Activated effector memory CD4-positive, alpha-beta T cell treated with Interleukin-2 at 50 U/mL for 16 hours (primary cell): ENCODE measurements around the gene HS6ST2.
"Not testable (repeated sequence)": the region's sequence is repeated elsewhere in the genome, so short reads cannot be mapped to it uniquely, and the experiment has no call there.

ENCODE experiments used
- DNase-seq: peaks from one replicate; pipeline ENCODE4 v3.0.0-alpha.2; 2020

The HS6ST2 gene

DNA sequence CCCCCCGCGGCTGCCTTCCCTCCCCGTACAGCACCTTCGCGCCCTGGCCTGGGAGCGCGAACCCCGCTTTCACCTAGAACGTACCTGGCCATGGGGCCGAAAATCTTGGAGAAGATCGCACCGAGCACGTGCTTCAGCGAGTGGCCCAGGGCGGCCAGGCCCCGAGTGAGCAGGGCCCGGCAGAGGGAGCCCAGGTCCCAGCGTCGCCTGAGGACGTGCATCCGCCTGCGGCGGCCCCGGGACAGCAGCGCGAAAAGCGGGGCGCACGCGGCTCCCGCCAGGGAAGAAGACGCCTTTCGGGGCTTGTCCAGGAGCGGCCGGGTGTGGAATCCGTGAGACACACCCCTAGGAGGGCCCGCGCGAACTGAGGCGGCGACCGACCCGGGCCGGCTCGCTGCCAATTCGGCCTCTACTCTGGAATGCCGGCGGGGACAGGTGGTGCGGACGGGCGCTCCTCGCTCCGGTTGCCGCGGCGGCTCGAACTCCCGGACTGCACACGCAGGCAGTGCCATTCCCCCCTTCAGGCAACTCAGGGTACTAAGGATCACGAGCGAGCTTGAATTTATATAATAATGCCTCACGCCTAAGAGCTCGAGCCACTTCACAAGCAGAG, at the start of gene HS6ST2:
Gene HS6ST2, minus strand, starts transcription at position 539 of the 613 bp plus-strand sequence.
- no peak for DNase-seq

GRCh38 chrX:133007458-133007857, 49.0 kb upstream of the HS6ST2 start:
- DNase-seq, result no peak

- no peak for DNase-seq
Measured at GRCh38 chrX:133005616-133006015, 47.2 kb upstream of the HS6ST2 start.

DNA sequence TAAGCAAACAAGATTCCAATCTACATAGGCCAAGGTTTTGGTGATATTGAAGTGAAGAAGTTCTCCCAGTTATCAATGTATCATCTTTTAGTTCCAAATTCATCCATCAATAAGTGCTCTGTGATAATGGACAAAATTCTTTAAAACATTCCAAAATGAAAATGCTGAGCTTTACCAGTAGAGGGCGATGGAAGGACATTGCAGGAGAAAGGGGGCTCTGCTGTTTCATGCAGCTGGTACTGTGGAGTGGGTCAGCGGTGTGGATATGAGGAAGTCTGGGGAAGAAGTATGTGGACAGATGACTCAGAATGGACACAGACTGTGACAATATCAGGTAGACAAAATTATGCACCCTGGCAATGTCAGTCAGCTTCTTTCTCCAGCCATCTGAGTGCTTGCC, 46.6 kb upstream of the HS6ST2 start:
- no peak for DNase-seq

GRCh38 chrX:132999209-132999608, 40.8 kb upstream of the HS6ST2 start:
- DNase-seq, result no peak

DNA sequence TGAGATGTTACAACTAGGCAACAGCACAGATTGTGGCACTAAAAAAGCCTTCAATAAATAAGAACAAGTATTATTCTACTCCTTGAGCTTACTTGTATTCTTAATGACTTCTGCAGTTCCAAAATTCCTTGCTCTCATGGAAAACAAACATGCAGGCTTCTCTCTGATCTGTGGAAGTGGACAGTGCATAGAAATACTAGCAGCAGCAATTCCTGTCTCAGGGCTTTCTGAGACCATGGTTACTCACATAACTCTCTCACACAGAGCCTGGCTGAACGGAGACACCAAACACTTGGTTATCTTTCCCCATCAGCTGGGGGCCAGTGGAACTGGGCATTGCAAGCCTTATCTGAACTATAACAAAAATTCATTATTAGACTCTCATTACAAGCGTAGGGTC, 32.4 kb upstream of the HS6ST2 start:
- DNase-seq, result no peak

GRCh38 chrX:132986556-132986955, 28.1 kb upstream of the HS6ST2 start:
- no peak for DNase-seq

- no peak for DNase-seq
Measured at GRCh38 chrX:132984058-132984650, 25.7 kb upstream of the HS6ST2 start.

DNA sequence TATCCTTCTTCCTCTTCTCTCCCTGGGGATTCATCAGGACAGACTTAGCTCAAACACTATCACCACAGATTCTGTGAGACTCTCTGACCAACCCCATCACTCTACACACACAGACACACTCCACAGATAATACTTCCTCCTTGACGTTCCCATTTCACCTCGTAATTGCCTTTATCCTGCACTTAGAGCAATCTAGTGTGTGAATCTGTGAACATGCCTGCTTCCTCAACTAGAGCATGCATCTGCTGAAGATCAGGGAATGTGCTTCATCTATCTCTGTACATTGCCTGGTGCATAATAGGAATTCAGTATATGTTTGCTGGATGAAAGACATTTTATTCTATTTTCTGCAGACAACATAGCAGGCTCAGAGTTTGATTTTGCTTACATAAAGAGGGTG, 25.1 kb upstream of the HS6ST2 start:
- no peak for DNase-seq

DNA sequence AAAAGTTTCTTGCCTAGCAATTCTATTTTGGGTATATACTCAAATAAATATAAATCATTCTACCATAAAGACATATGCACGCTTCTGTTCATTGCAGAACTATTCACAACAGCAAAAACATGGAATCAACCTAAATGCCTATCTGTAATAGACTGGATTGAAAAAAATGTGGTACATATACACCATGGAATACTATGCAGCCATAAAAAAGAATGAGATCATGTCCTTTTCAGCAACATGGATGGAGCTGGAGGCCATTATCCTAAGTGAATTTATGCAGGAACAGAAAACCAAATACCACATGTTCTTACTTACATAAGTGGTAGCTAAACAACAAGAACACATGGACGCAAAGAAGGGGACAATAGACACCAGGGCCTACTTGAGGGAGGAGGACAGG, 21.6 kb upstream of the HS6ST2 start:
- DNase-seq, result not testable (repeated sequence)

DNA sequence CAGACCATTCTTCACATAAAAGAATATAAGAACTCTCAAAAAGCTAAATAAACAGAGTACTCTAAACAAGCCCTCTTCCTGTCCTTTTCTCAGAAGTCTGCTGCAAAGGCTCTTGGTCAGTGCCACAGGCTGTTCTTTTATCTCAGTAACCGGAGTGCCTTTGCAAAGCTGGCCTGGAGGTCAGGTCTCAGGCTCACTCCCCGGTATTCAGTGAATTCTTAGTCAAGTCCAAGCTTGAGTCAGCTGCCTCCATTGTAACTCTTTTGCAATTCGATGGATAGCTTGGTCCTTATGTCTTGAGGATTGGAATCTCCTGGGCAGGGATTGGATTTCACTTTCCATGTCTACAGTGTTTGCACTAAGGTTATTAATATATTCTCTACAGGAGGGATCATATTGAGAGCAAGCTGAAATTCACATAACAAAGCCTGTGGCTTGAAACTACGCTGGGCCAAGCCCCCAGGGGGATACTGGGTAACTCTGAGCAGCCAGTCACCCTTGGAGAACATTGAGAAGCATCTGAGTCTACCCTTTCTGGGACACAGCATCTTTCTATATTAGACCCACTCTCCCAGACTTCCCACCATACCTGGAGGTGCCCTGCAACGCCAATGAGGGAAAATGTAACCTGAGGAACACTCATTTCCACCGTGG, 10.0 kb upstream of the HS6ST2 start:
- DNase-seq, result no peak

- DNase-seq, result no peak
Measured at GRCh38 chrX:132967049-132967448, 8.6 kb upstream of the HS6ST2 start.

GRCh38 chrX:132965461-132965860, 7.0 kb upstream of the HS6ST2 start:
- no peak for DNase-seq

DNA sequence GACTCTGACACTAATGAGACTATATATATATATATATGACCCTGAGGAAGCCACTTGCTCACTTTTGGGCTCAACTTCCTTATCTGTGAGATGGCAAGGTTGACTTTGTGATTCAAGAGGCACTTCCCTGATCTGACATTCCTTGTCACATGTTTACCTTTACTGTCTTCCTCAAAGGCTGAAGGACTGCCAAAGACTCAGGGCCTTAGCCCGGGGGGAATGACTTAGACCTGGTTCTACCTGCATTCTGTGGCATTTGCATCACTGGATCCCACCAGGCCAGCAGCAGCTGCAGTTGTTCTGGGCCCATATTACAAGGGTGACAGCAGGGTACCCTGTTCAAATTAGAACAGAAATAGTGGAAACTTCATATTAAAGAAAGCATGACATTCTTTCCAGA, 3.1 kb upstream of the HS6ST2 start:
- DNase-seq, result no peak

DNA sequence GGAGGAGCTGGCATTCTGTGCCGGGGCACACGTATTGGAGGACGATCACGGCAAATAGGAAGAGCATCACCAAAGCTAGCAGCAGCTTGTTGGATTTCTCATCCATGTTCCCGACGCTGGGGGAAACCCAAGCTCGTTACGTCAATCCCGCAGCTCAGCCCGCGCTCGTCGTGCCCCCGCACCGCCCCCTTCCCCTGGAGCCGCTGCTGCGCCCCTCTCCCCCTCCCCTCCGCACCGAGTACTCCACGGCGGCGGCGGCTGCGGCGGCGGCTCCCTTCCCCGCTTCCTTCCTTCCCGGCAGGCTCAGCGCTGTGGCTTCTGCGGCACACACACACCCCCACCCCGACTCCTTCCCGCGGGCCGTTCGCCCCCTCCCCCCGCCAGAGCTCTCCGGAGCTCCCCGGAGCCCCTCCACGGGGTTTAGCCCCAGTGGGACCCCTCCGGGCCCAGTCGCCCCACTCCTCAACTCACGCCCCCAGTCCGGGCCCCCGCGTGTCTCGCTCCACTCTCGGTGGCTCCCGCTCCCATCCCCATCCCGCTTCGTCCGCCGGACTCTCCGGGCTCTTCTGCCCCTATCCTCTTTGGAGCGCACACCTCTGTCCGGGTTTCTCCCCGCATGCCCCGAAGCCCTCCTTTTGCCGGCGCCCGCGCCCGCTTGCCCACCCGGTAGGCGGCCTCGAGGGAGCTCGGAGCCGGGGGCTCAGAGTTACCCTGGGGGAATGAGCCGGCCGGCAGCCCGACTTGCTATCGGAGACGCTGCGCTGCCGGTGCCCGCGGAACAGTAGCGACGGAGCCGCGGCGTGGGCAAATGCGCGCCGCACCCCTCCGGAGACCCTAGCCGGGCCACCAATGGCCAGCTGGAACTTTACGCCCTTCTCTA, 978 bp downstream of the HS6ST2 start:
- DNase-seq, result no peak

DNA sequence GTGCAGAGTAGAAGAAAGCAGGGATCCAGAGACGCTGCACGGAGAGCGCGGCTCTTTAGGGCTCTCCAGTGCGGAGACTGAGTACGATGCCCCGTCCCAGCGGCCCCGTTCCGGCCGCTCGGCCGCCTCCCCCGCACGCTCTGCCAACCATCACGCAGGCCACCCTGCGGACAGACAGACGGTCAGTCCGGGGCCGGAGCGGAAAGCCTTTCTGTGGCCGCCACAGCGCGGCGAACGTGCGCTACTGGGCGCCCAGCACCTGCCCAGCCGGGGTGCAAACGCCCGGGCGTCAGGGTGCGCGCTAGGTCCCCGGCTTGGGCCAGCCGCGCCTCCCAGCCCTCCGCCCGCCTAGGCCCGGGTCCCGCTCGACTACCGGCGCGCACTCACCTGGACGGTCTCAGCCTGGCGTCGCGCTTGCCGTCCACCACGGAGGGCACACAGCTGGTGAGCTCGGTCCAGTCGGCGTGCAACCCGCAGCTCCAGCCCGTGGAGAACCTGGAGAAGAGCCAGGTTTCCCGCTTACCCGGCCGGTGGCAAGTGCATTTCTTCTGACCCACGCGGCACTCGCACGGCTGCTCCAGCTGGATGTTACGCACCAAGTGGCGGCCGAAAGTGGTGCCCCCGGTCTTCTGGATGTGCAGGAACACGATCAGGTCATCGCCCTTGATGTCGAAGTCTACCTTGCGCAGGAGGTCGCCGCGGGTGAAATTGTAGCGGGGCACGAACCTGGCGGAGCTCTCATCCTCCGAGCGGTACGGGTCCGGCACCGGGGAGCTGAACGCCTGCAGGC, 1.8 kb downstream of the HS6ST2 start:
- DNase-seq, result no peak

- DNase-seq, result no peak
Measured at GRCh38 chrX:132955690-132956089, 2.7 kb downstream of the HS6ST2 start.

- no peak for DNase-seq
Measured at GRCh38 chrX:132954323-132954722, 4.1 kb downstream of the HS6ST2 start.

DNA sequence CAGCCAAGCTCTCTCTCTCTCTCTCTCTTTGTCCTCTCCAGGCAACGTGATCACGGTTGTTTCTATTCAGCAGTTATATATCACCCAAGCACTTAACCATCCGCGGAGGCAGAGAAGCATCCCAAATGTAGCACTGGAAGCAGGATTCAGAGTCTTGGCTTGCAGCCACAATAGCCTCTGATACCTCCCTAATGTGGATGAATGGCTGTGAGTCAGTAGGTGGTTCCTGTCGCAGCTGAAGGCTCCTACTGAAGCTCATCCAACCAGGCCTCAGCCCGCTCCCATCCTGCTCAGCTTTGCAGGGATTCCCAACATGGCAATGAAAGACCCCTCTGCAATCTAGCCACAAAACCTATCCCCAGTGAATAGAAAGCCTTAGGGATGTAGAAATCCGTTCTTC, 5.1 kb downstream of the HS6ST2 start:
- no peak for DNase-seq

GRCh38 chrX:132948648-132949260, 9.7 kb downstream of the HS6ST2 start:
- no peak for DNase-seq

DNA sequence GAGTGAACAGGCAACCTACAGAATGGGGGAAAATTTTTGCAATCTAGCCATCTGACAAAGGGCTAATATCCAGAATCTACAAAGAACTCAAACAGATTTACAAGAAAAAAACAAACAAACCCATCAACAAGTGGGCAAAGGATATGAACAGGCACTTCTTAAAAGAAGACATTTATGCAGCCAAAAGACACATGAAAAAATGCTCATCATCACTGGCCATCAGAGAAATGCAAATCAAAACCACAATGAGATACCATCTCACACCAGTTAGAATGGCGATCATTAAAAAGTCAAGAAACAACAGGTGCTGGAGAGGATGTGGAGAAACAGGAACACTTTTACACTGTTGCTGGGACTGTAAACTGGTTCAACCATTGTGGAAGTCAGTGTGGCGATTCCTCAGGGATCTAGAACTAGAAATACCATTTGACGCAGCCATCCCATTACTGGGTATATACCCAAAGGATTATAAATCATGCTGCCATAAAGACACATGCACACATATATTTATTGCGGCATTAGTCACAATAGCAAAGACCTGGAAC, 13.3 kb downstream of the HS6ST2 start:
- not testable (repeated sequence) for DNase-seq
